ENCODE measurements around the gene RNASET2.

Gene RNASET2

GRCh38 chr6:166956444-166957086 is at the start of gene RNASET2:
Gene RNASET2 (minus strand): TSS chr6:166956550. CDS start chr6:166956182, 368 bp downstream.
- DNase-seq (ENCODE audit: low read depth): peak; percentile 42

GRCh38 chr6:167005350-167006159 is 49.2 kb upstream of the RNASET2 start:
- no peak for DNase-seq (ENCODE audit: low read depth)

GRCh38 chr6:167000759-167001158 is 44.4 kb upstream of the RNASET2 start:
- no peak for DNase-seq (ENCODE audit: low read depth)

GRCh38 chr6:166999884-167000253 is 43.5 kb upstream of the RNASET2 start:
- DNase-seq (ENCODE audit: low read depth): no peak

GRCh38 chr6:166999145-166999883 is 43.0 kb upstream of the RNASET2 start, which contains the start of gene CEP43:
Gene CEP43 (plus strand): TSS chr6:166999397. CDS start chr6:166999413, 16 bp downstream.
- peak; percentile 83 for DNase-seq (ENCODE audit: low read depth)

- DNase-seq (ENCODE audit: low read depth): no peak
Observed at GRCh38 chr6:166998256-166999144, 42.1 kb upstream of the RNASET2 start.

GRCh38 chr6:166997768-166998255 is 41.5 kb upstream of the RNASET2 start:
- DNase-seq (ENCODE audit: low read depth): peak; percentile 49

GRCh38 chr6:166997348-166997747 is 41.0 kb upstream of the RNASET2 start:
- no peak for DNase-seq (ENCODE audit: low read depth)

GRCh38 chr6:166996406-166996805 is 40.1 kb upstream of the RNASET2 start:
- no peak for DNase-seq (ENCODE audit: low read depth)

GRCh38 chr6:166989427-166990032 is 33.2 kb upstream of the RNASET2 start:
- DNase-seq (ENCODE audit: low read depth): no peak

GRCh38 chr6:166988674-166989201 is 32.4 kb upstream of the RNASET2 start:
- DNase-seq (ENCODE audit: low read depth): no peak

- DNase-seq (ENCODE audit: low read depth): no peak
Observed at GRCh38 chr6:166987930-166988329, 31.6 kb upstream of the RNASET2 start.

GRCh38 chr6:166987448-166987847 is 31.1 kb upstream of the RNASET2 start:
- DNase-seq (ENCODE audit: low read depth): no peak

- no peak for DNase-seq (ENCODE audit: low read depth)
Observed at GRCh38 chr6:166980738-166981137, 24.4 kb upstream of the RNASET2 start.

- no peak for DNase-seq (ENCODE audit: low read depth)
Observed at GRCh38 chr6:166977621-166978525, 21.5 kb upstream of the RNASET2 start.

- DNase-seq (ENCODE audit: low read depth): no peak
Observed at GRCh38 chr6:166976636-166977035, 20.3 kb upstream of the RNASET2 start.

GRCh38 chr6:166972101-166972500 is 15.8 kb upstream of the RNASET2 start:
- no peak for DNase-seq (ENCODE audit: low read depth)

GRCh38 chr6:166971271-166971670 is 14.9 kb upstream of the RNASET2 start:
- no peak for DNase-seq (ENCODE audit: low read depth)

- DNase-seq (ENCODE audit: low read depth): no peak
Observed at GRCh38 chr6:166970776-166971175, 14.4 kb upstream of the RNASET2 start.

GRCh38 chr6:166970091-166970490 is 13.7 kb upstream of the RNASET2 start:
- no peak for DNase-seq (ENCODE audit: low read depth)
